Fibroblast of lung (primary cell): ENCODE measurements around the gene KNDC1.

ENCODE experiments used
- CTCF ChIP-seq, 2 donors: IDR thresholded peaks in 1 of 2; conservative IDR thresholded peaks in 1 of 2; 1 replicate in 1 of 2; 2 replicates in 1 of 2; pipeline ENCODE4 v1.5.1; 2011 to 2012; ENCODE audit warnings: low read length in 2 of 2, control low read depth in 1 of 2, inconsistent platforms in 1 of 2, low read depth in 1 of 2, mild to moderate bottlenecking in 1 of 2
- EZH2 ChIP-seq: IDR thresholded peaks from 2 replicates; pipeline ENCODE4 v1.5.1; 2012; ENCODE audit warnings: low read length, control low read depth, mild to moderate bottlenecking; ENCODE audit errors: missing control alignments

- no peak for TF ChIP-seq EZH2
- no peak for TF ChIP-seq CTCF (conservative IDR thresholded peaks at IDR 0.05 in 1 of 2, IDR thresholded peaks at IDR 0.05 in 1 of 2; ENCODE audit: low read depth in 1 of 2, low read length in 2 of 2)
Observed at GRCh38 chr10:133242611-133243356, 82.8 kb downstream of the KNDC1 start.
